Measurements from ENCODE around the gene RBPMS2.
A peak's percentile ranks its signal among the peaks of the same experiment; 100 is the strongest.

Gene RBPMS2

GRCh38 chr15:64716452-64716851, 58.9 kb downstream of the RBPMS2 start:
- DNase-seq = no peak

DNA sequence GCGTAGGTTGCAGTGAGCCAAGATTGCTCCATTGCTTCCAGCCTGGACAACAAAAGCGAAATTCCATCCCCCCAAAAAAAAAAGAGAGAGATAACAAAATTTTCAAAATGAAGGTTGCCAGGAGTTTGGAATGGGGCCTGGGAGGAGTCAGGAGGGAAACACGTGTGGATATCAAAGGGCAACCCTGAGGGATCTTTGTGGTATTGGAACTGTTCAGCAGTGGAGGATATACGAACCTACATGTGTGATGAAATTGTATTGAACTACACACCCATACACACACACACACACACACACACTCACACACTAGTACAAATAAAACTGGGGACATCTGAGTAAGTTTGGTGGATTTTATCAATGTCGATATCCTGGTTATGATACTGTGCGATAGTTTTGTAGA, 61.8 kb downstream of the RBPMS2 start:
- no peak for DNase-seq

DNA sequence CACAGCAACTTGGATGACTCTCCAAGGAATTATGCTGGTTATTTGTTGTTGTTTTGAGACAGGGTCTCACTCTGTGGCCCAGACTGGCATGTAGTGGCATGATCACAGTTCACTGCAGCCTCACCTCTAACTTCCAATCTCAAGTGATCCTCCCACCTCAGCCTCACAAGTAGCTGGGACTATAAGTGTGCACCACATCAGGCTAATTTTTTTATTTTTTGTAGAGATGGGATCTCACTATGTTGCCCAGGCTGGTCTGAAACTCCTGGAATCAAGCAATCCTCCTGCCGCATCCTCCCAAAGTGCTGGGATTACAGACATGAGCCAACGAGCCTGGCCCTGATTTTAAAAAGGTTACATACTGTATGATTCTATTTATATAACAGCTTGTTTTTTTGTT, 63.0 kb downstream of the RBPMS2 start:
- no peak for DNase-seq

DNA sequence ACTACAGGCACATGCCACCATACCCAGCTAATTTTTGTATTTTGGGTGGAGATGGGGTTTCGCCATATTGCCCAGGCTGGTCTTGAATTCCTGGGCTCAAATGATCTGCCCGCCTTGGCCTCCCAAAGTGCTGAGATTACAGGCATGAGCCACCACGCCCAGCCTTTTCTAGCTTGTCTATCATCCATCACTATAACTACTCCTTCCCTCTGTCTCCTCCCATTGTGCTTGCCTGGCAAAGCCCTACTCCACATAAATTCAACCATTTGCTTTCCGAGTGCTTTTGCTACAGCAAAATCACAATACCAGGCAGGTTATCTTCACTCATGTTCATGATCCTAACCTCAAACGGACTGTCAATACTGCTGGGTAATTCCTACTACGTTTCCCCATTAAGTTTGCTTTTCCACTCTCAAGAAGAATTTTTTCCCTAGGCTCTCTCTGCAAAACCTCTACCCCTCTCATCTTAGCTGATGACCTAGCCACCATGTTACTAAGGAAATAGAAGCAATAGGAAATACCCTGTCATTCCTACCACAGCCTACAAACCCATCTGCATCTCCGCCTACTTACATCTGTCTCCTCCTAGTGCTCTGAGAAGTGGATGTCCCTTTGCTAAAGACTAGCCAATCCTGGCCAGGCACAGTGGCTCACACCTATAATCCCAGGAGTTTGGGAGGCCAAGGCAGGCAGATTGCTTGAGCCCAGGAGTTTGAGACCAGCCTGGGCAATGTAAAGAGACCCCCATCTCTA, 64.5 kb downstream of the RBPMS2 start:
- no peak for DNase-seq

DNA sequence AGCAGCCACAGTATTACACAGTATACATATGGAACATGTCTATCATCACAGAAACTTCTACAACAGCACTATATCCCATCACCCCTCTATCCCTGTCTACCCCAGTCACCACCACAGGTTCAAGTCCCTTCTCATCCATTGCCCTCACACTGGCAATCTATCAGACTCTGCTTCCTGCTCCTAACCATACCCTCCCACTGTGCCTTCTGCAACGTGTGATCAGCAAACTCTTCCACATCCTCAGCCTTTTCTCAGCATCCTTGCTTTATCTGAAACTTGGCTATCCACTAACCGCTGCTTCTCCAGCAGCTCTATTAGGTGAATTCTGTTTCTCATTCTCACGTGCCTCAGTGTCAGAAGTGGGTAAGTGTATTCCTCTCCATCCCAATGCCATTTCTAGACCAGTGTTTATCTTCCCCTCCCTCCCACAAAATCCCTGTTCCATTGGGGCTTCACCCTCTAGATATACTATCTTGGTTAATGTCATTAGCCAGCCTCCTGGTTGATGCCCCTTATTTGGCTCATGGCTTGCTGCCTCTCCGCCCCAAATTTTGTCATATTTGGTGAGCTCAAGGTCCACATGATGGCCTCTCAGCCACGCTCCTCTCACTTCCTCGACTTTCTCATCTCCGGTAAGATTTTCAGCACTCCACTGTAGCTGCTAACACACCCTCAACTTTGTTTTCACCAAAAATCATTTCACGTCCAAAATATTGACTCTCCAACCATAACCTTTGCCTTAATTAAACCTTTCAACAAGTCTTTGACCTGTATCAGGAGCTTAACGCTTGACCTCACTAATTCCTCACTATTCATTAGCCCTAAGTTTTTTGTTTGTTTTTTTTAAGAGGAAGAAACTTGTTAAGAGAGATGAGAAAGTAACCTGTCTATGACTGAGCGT, 69.1 kb downstream of the RBPMS2 start:
- DNase-seq = no peak

DNA sequence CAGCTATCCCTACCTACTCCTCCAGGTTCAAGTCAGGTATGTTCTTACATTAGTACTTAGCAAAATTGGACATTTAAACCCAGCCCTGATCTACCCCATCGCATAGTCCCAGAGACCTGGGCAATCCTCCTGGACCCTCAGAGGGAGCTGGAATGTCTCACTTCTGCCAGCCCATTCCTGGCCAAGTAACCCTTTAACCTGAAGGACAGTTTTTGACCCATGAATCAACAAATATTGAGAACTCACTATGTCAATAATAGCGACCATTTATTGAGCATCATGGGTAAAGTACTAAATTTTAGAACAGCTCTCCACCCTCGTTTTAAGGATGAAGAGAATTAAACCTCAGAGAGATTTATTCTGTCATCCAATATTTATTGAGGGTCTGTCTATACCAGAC, 70.4 kb downstream of the RBPMS2 start:
- no peak for DNase-seq

GRCh38 chr15:64703632-64703959, 71.8 kb downstream of the RBPMS2 start:
- DNase-seq = no peak

DNA sequence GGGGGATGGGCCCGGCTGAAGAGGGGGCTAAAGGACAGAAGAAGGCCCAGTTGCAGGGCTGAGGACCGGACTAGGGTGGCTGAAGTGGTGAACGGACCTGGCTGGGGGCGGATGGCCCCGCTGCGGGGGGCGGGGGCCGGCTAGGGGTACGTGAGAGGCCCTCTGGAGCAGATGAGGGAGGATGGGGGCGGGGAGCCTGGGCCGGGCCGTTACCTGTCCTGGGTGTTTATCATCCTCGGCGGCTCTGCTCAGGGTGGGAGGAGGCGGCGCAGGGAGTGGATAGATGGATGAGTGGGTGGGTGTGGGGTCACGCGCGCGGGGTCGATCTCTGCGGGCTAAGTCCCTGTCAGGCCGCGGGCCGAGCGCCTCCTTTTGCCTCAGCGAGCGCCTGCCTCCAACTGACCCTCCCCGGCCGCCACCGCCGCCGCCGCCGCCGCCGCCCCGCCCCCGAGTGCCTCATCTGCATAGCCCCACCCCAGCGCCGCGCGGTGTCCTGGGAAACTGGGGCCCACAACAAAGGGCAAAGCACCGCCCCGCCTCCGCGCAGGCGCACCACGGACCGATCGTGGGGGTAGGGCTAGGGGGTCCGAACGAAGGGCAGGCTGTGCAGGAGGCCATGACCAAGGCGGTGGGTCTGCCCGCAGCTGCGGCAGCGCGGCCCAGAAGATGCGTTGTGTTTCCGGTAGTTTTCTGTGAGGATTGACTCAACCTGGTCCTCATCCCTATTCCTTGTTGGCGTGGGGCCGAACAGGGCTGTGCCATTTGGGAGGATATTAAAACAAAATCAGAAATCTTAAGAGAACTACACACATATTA, 72.4 kb downstream of the RBPMS2 start:
- DNase-seq = peak; percentile 56

GRCh38 chr15:64701482-64702184, 73.8 kb downstream of the RBPMS2 start:
- no peak for DNase-seq

GRCh38 chr15:64701051-64701450, 74.3 kb downstream of the RBPMS2 start:
- no peak for DNase-seq

- no peak for DNase-seq
Measured at GRCh38 chr15:64699751-64700388, 75.5 kb downstream of the RBPMS2 start.

DNA sequence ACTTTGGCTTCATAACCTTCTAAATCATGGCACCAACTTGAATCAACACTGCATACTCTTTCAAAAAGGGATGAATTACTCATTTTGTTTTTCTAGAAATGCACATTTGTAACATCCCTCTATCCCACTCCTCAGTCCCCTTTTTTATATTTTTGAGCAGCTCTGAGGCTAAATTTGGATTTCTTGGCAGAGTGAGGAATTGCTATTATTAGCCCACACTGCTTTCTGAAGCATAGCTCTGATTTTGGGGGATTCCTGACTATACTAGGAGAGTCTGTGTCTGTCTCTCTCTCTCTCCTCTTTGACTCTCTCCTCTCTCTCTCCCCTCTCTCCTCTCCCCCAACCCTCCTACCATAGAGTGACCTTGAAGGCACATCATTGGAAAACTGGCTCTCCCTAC, 76.6 kb downstream of the RBPMS2 start:
- DNase-seq = no peak

DNA sequence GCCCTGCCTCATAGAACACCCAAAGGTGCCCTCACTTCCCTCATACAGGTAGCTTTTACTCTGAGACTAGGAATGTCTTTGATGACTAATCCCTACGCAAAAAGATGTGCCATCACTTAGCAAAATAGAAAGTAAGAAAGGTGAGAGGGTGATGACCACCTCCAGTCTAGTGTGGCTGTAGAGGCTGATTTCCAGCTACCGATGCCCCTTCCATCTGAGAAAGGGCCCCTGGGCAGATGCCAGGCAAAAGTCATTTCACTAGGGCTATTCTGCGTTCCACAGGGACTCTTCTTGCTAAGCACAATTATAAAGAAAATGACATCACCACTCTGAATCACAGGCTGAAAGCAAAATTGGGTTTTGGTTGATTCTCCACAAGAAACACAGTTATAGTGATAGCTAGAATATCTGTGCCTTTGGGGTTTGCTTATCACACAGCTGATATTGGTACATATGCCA, 77.4 kb downstream of the RBPMS2 start:
- no peak for DNase-seq

DNA sequence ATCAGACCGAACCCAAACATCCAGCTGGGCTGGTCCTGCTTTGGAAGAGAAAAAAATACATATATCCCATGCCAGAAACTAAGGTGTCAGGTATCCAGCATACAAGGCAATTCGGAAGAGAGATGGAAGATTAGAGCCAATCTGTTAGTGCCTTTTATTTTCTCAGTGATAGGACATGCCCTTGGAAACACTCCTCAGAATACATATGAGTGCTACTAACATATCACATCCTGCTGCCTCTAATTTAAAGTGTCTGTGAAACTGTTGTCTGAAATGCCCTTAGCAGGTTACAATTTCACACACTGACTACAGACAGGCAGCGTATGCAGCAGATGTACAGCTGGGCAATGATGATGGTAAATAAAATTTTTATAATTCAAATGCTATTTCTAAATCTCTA, 78.9 kb downstream of the RBPMS2 start:
- DNase-seq = no peak

DNA sequence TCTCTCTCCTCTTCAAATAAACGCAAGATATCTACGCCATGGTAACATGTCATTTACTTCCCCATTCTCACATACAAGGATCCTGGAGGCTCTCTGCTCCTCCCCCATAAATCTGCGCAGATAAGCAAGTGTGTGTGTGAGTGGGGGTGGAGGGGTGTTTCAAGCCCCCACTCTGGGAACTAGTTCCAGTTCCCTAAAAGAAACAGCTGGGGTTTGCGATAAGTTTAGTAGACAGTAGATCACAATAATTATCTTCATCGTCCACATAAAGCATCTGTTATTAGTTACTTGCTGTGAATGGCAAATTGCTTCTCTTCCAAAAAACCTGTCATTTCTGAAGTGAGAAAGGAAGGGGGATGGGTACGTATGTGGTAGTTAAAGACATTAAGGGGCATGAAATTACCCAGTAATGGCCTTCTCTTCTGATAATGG, 79.8 kb downstream of the RBPMS2 start:
- DNase-seq = no peak

DNA sequence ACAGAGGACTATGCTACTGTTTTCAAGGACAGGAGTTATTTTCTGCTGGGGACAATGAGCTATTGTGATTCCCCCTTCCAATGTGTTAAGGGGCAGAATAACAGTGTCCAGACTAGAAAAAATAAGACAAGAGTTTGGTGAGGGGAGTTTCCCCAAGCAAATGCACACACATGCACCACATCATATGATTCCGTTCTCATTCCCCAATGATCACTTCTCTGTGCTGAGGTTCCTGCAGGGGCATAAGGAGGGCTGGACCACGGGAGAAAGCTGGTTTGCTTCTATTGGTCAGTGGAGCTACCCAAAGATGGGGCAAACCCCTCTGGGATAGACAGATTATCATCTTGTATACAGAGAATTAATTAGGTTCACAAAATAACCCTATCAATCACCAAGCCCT, 80.6 kb downstream of the RBPMS2 start:
- DNase-seq = no peak

DNA sequence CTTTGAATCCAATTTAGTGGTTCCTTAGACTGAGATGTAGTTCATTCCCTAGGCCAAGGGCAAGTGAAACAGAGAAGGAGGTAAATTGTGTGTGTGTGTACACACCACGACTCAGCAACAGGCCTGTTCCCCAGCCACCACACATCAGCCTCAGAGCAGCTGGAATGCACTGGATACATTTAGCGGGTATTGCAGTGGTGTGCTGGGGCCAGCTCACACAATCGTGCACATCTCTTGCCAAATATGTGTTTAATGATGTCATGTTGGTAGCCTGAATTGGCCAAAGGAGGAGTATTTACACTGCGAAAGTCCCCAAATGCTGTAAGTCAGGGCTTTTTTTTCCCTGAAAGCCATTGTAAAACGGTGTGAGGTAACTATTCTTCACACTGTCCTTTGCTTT, 82.3 kb downstream of the RBPMS2 start:
- no peak for DNase-seq

- DNase-seq = no peak
Measured at GRCh38 chr15:64691896-64692565, 83.4 kb downstream of the RBPMS2 start.

GRCh38 chr15:64690578-64691296, 84.7 kb downstream of the RBPMS2 start:
- no peak for DNase-seq

GRCh38 chr15:64690008-64690407, 85.4 kb downstream of the RBPMS2 start:
- no peak for DNase-seq

Measured in NCI-H2081 treated with DMSO at 0.1 percent for 48 hours (cell line).